ENCODE results near the gene HS3ST3A1.

HS3ST3A1 gene

GRCh38 chr17:13631529-13631928, 29.8 kb upstream of the HS3ST3A1 start:
- H3K9me3 ChIP-seq (replicated peaks; ENCODE audit: insufficient read depth, low read length), result no peaks in the 10 kb centered on the region
- H3K4me1 ChIP-seq (ENCODE audit: low read length), result no peaks in the 10 kb centered on the region
- no peak overlapping the region for H2AFZ ChIP-seq (ENCODE audit: low read length)
- H3K36me3 ChIP-seq (replicated peaks; ENCODE audit: insufficient read depth, low read length), result no peaks in the 10 kb centered on the region
- no peaks in the 10 kb centered on the region for H3F3A ChIP-seq (ENCODE audit: insufficient read depth, low read length)
- no peaks in the 10 kb centered on the region for H3K79me2 ChIP-seq (ENCODE audit: low read length)
- DNase-seq, result no peak
- H3K9me2 ChIP-seq (replicated peaks; ENCODE audit: insufficient read depth, low read length), result no peaks in the 10 kb centered on the region
- H3K4me2 ChIP-seq (ENCODE audit: low read depth, low read length), result no peak overlapping the region
- TF ChIP-seq EZH2 (optimal IDR thresholded peaks at IDR 0.05; ENCODE audit: low read depth, low read length), result no peak
- TF ChIP-seq CTCF (IDR thresholded peaks at IDR 0.05; ENCODE audit: low read length), result no peak
- no peak for TF ChIP-seq EZH2phosphoT487 (IDR thresholded peaks at IDR 0.05; ENCODE audit: low read length)
- no peaks in the 10 kb centered on the region for H4K20me1 ChIP-seq (ENCODE audit: insufficient read depth, low read length)
- H3K9ac ChIP-seq (ENCODE audit: low read length), result no peak overlapping the region
- no peak overlapping the region for H3K27ac ChIP-seq (ENCODE audit: low read length)
- H3K27me3 ChIP-seq (replicated peaks; ENCODE audit: insufficient read depth, low read length), result no peaks in the 10 kb centered on the region
- H3K4me3 ChIP-seq (ENCODE audit: low read length), result no peak overlapping the region

- Histone ChIP-seq H3K4me3 (ENCODE audit: low read length) (no peak overlapping the region), H3K9ac (ENCODE audit: low read length) (no peak overlapping the region), H3K4me1 (ENCODE audit: low read length) (no peaks in the 10 kb centered on the region), H3K9me3 (replicated peaks; ENCODE audit: insufficient read depth, low read length) (no peaks in the 10 kb centered on the region), H2AFZ (ENCODE audit: low read length) (no peak overlapping the region), H3F3A (ENCODE audit: insufficient read depth, low read length) (no peaks in the 10 kb centered on the region), H3K9me2 (replicated peaks; ENCODE audit: insufficient read depth, low read length) (no peaks in the 10 kb centered on the region), H3K36me3 (replicated peaks; ENCODE audit: insufficient read depth, low read length) (no peaks in the 10 kb centered on the region), H4K20me1 (ENCODE audit: insufficient read depth, low read length) (no peaks in the 10 kb centered on the region), H3K27me3 (replicated peaks; ENCODE audit: insufficient read depth, low read length) (no peaks in the 10 kb centered on the region), H3K4me2 (ENCODE audit: low read depth, low read length) (no peak overlapping the region), H3K27ac (ENCODE audit: low read length) (no peak overlapping the region), H3K79me2 (ENCODE audit: low read length) (no peaks in the 10 kb centered on the region)
- no peak for DNase-seq
- TF ChIP-seq EZH2phosphoT487 (IDR thresholded peaks at IDR 0.05; ENCODE audit: low read length), result no peak
- no peak for TF ChIP-seq CTCF (IDR thresholded peaks at IDR 0.05; ENCODE audit: low read length)
- no peak for TF ChIP-seq EZH2 (optimal IDR thresholded peaks at IDR 0.05; ENCODE audit: low read depth, low read length)
Observed at GRCh38 chr17:13626703-13627102, 25.0 kb upstream of the HS3ST3A1 start.

GRCh38 chr17:13619462-13619861, 17.7 kb upstream of the HS3ST3A1 start:
- Histone ChIP-seq H3K27ac (ENCODE audit: low read length) (no peak overlapping the region), H3K4me2 (ENCODE audit: low read depth, low read length) (no peak overlapping the region), H3K4me1 (ENCODE audit: low read length) (no peaks in the 10 kb centered on the region), H3K36me3 (replicated peaks; ENCODE audit: insufficient read depth, low read length) (no peaks in the 10 kb centered on the region), H3F3A (ENCODE audit: insufficient read depth, low read length) (no peaks in the 10 kb centered on the region), H2AFZ (ENCODE audit: low read length) (no peak overlapping the region), H4K20me1 (ENCODE audit: insufficient read depth, low read length) (no peaks in the 10 kb centered on the region), H3K4me3 (ENCODE audit: low read length) (no peak overlapping the region), H3K9ac (ENCODE audit: low read length) (no peak overlapping the region), H3K27me3 (replicated peaks; ENCODE audit: insufficient read depth, low read length) (no peaks in the 10 kb centered on the region), H3K9me2 (replicated peaks; ENCODE audit: insufficient read depth, low read length) (no peaks in the 10 kb centered on the region), H3K9me3 (replicated peaks; ENCODE audit: insufficient read depth, low read length) (no peaks in the 10 kb centered on the region), H3K79me2 (ENCODE audit: low read length) (no peaks in the 10 kb centered on the region)
- no peak for DNase-seq
- TF ChIP-seq EZH2 (optimal IDR thresholded peaks at IDR 0.05; ENCODE audit: low read depth, low read length) (no peak), EZH2phosphoT487 (IDR thresholded peaks at IDR 0.05; ENCODE audit: low read length) (no peak), CTCF (IDR thresholded peaks at IDR 0.05; ENCODE audit: low read length) (no peak)
